ENCODE data around the gene MERTK. TPM values are rescaled to one million over a fixed set of nuclear protein-coding genes. Genes with fewer than 3 reads are reported as not detected.

Gene MERTK
- total and polyA plus RNA-seq, 2 donors (not counting 1 experiment from before 2014, with no cell fraction given) = 0.34 to 6.6 TPM

GRCh38 chr2:111986116-111986900 is 87.9 kb downstream of the MERTK start:
- Histone ChIP-seq H3K79me2 (ENCODE audit: control insufficient read depth, insufficient read depth, low read length) (no peaks in the 10 kb centered on the region), H3K4me1 (ENCODE audit: control insufficient read depth, extremely low read depth, insufficient read depth, low read length) (no peaks in the 10 kb centered on the region), H3K4me2 (ENCODE audit: extremely low read depth, insufficient read depth, low read length) (no peak overlapping the region), H4K20me1 (ENCODE audit: control insufficient read depth, extremely low read depth, insufficient read depth, low read length) (no peaks in the 10 kb centered on the region), H3K4me3 (replicated peaks in 1 of 4; ENCODE audit: control extremely low read depth in 1 of 4, insufficient read depth in 1 of 4, low read depth in 3 of 4, low read length in 4 of 4) (no peak overlapping the region), H3K9me3 (ENCODE audit: control insufficient read depth, insufficient read depth, low read depth, low read length) (no peaks in the 10 kb centered on the region), H3K36me3 (ENCODE audit: control insufficient read depth, insufficient read depth, low read length) (no peaks in the 10 kb centered on the region), H3K27ac (ENCODE audit: insufficient read depth, low read length) (no peak overlapping the region), H3K9ac (ENCODE audit: insufficient read depth, low read length) (no peak overlapping the region), H2AFZ (ENCODE audit: low read length) (no peak overlapping the region), H3K27me3 (ENCODE audit: control insufficient read depth, insufficient read depth, low read length) (peaks cover 2% of the 10 kb centered on the region)
- peak; percentile 9 to 10 for DNase-seq (ENCODE audit: low read depth in 2 of 2)
- TF ChIP-seq EZH2 (IDR thresholded peaks at IDR 0.05; ENCODE audit: low read length, missing control alignments) (no peak), CTCF (conservative IDR thresholded peaks at IDR 0.05 in 1 of 2, IDR thresholded peaks at IDR 0.05 in 1 of 2; ENCODE audit: low read depth in 1 of 2, low read length in 2 of 2) (no peak)

- H3K36me3 ChIP-seq (ENCODE audit: control insufficient read depth, insufficient read depth, low read length) = no peaks in the 10 kb centered on the region
- H3K9me3 ChIP-seq (ENCODE audit: control insufficient read depth, insufficient read depth, low read depth, low read length) = no peaks in the 10 kb centered on the region
- no peak overlapping the region for H3K4me2 ChIP-seq (ENCODE audit: extremely low read depth, insufficient read depth, low read length)
- no peak overlapping the region for H3K9ac ChIP-seq (ENCODE audit: insufficient read depth, low read length)
- no peak overlapping the region for H2AFZ ChIP-seq (ENCODE audit: low read length)
- H3K4me1 ChIP-seq (ENCODE audit: control insufficient read depth, extremely low read depth, insufficient read depth, low read length) = no peaks in the 10 kb centered on the region
- no peaks in the 10 kb centered on the region for H4K20me1 ChIP-seq (ENCODE audit: control insufficient read depth, extremely low read depth, insufficient read depth, low read length)
- TF ChIP-seq CTCF (conservative IDR thresholded peaks at IDR 0.05 in 1 of 2, IDR thresholded peaks at IDR 0.05 in 1 of 2; ENCODE audit: low read depth in 1 of 2, low read length in 2 of 2) (no peak), EZH2 (IDR thresholded peaks at IDR 0.05; ENCODE audit: low read length, missing control alignments) (no peak)
- no peak overlapping the region for H3K27ac ChIP-seq (ENCODE audit: insufficient read depth, low read length)
- no peaks in the 10 kb centered on the region for H3K79me2 ChIP-seq (ENCODE audit: control insufficient read depth, insufficient read depth, low read length)
- no peaks in the 10 kb centered on the region for H3K27me3 ChIP-seq (ENCODE audit: control insufficient read depth, insufficient read depth, low read length)
- DNase-seq (ENCODE audit: low read depth in 2 of 2) = no peak
- H3K4me3 ChIP-seq (replicated peaks in 1 of 4; ENCODE audit: control extremely low read depth in 1 of 4, insufficient read depth in 1 of 4, low read depth in 3 of 4, low read length in 4 of 4) = no peak overlapping the region
Observed at GRCh38 chr2:111990375-111990774, 92.0 kb downstream of the MERTK start.

- H3K36me3 ChIP-seq (ENCODE audit: control insufficient read depth, insufficient read depth, low read length) = no peaks in the 10 kb centered on the region
- TF ChIP-seq CTCF (conservative IDR thresholded peaks at IDR 0.05 in 1 of 2, IDR thresholded peaks at IDR 0.05 in 1 of 2; ENCODE audit: low read depth in 1 of 2, low read length in 2 of 2) = no peak
- no peak for TF ChIP-seq EZH2 (IDR thresholded peaks at IDR 0.05; ENCODE audit: low read length, missing control alignments)
- H3K4me1 ChIP-seq (ENCODE audit: control insufficient read depth, extremely low read depth, insufficient read depth, low read length) = no peaks in the 10 kb centered on the region
- no peak overlapping the region for H2AFZ ChIP-seq (ENCODE audit: low read length)
- no peak overlapping the region for H3K4me3 ChIP-seq (replicated peaks in 1 of 4; ENCODE audit: control extremely low read depth in 1 of 4, insufficient read depth in 1 of 4, low read depth in 3 of 4, low read length in 4 of 4)
- no peak for DNase-seq (ENCODE audit: low read depth in 2 of 2)
- H3K9ac ChIP-seq (ENCODE audit: insufficient read depth, low read length) = no peak overlapping the region
- no peaks in the 10 kb centered on the region for H3K79me2 ChIP-seq (ENCODE audit: control insufficient read depth, insufficient read depth, low read length)
- no peaks in the 10 kb centered on the region for H3K27me3 ChIP-seq (ENCODE audit: control insufficient read depth, insufficient read depth, low read length)
- H3K27ac ChIP-seq (ENCODE audit: insufficient read depth, low read length) = no peak overlapping the region
- H3K9me3 ChIP-seq (ENCODE audit: control insufficient read depth, insufficient read depth, low read depth, low read length) = no peaks in the 10 kb centered on the region
- no peaks in the 10 kb centered on the region for H4K20me1 ChIP-seq (ENCODE audit: control insufficient read depth, extremely low read depth, insufficient read depth, low read length)
- no peak overlapping the region for H3K4me2 ChIP-seq (ENCODE audit: extremely low read depth, insufficient read depth, low read length)
Observed at GRCh38 chr2:111990856-111991255, 92.4 kb downstream of the MERTK start.
